SKM-1 treated with dmso at 0.1 percent for 144 hours (cell line): Measurements from ENCODE around the gene REST.

ENCODE experiments used
- DNase-seq: peaks from one replicate; lab custom pipeline; 2025; ENCODE audit not compliant: unreplicated experiment; lab: John Stamatoyannopoulos, UW

Gene REST

GRCh38 chr4:56976837-56977320, 69.2 kb downstream of the REST start:
- no peak for DNase-seq

- peak; percentile 94 for DNase-seq
These were observed 69.8 kb downstream of the REST start, which contains the start of gene NOA1 for GRCh38 chr4:56977321-56978012. Gene NOA1 (minus strand): TSS chr4:56977606. CDS start chr4:56977585, 21 bp downstream.

- DNase-seq: peak; percentile 93
These were observed 71.1 kb downstream of the REST start, which contains the start of gene POLR2B for GRCh38 chr4:56978750-56979303. Gene POLR2B (plus strand): TSS chr4:56978896. CDS start chr4:56978986, 90 bp downstream.

- no peak for DNase-seq
These were observed 71.8 kb downstream of the REST start for GRCh38 chr4:56979421-56980072.

GRCh38 chr4:56981795-56982201, 74.1 kb downstream of the REST start:
- DNase-seq: no peak

GRCh38 chr4:56986192-56986591, 78.5 kb downstream of the REST start:
- DNase-seq: no peak

GRCh38 chr4:56986952-56987351, 79.3 kb downstream of the REST start:
- no peak for DNase-seq

- no peak for DNase-seq
These were observed 82.6 kb downstream of the REST start for GRCh38 chr4:56990109-56990905.

GRCh38 chr4:56995525-56995924, 87.8 kb downstream of the REST start:
- DNase-seq: no peak

GRCh38 chr4:56999751-57000150, 92.1 kb downstream of the REST start:
- no peak for DNase-seq

- no peak for DNase-seq
These were observed 105.9 kb downstream of the REST start for GRCh38 chr4:57013543-57014120.
